ENCODE measurements around the gene MNT. TPM values are rescaled to one million over a fixed set of nuclear protein-coding genes. Genes with fewer than 3 reads are reported as not detected.
A peak's percentile ranks its signal among the peaks of the same experiment; 100 is the strongest.

The MNT gene
- polyA plus RNA-seq, 1 experiment = 2.2 TPM

DNA sequence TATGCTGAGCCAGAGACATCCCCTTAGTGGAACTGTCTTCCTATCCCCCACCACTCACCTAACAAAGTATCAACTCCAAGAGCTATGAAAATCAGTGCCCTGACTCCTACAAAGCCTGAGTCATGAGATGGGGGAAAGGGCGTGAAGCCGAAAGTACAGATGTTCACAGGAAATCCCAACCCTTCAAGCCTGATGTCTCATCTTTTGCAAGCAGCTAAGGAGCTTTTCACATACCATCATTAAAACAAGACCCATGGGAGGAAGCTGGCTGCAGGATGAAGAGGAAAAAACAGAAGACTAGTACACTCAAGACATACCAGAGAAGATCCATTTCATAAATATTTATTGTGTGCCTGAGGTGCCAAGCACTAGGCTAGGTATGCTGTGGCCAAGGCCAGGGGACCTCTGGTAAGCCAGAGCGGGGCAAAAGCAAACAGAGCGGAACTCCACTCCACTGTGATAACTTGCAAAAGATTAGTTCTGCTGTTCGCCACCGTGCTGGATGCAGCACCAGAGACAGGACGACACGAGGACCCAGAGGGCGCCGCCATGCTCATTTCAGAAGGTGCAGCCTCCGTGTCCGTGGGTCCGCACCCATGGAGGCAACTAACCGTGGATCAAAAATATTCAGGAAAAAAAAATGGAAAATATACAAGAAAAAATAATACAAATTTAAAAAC lies 4.5 kb upstream of the MNT start:
- Histone ChIP-seq H3K27me3 (ENCODE audit: control insufficient read depth, insufficient read depth, low read length) (no peaks in the 10 kb centered on the region), H3K4me3 (ENCODE audit: low read depth, low read length) (no peak overlapping the region), H3K9me3 (ENCODE audit: control insufficient read depth, insufficient read depth, low read length) (no peaks in the 10 kb centered on the region; the same call in 1 of the 2 replicates), H3K27ac (ENCODE audit: low read depth, low read length) (peak overlapping the region; percentile 95)
- TF ChIP-seq, protein P1, sequence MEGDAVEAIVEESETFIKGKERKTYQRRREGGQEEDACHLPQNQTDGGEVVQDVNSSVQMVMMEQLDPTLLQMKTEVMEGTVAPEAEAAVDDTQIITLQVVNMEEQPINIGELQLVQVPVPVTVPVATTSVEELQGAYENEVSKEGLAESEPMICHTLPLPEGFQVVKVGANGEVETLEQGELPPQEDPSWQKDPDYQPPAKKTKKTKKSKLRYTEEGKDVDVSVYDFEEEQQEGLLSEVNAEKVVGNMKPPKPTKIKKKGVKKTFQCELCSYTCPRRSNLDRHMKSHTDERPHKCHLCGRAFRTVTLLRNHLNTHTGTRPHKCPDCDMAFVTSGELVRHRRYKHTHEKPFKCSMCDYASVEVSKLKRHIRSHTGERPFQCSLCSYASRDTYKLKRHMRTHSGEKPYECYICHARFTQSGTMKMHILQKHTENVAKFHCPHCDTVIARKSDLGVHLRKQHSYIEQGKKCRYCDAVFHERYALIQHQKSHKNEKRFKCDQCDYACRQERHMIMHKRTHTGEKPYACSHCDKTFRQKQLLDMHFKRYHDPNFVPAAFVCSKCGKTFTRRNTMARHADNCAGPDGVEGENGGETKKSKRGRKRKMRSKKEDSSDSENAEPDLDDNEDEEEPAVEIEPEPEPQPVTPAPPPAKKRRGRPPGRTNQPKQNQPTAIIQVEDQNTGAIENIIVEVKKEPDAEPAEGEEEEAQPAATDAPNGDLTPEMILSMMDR (IDR thresholded peaks at IDR 0.05; ENCODE audit: low read depth, low read length) = no peak
- ChIA-PET POLR2A (interaction anchor here (0.5 to 1.7 kb wide), 3 partner anchors 11 to 691 kb away, joined by 3 to 23 read pairs (median 5); no protein-coding TSS in a partner anchor), CTCF (interaction anchor here (1.9 to 3.1 kb wide), 2 partner anchors 10 to 23 kb away, joined by 12 to 18 read pairs; no protein-coding TSS in a partner anchor)
- DNase-seq (ENCODE audit: low read depth, low spot score) = peak; percentile 82

DNA sequence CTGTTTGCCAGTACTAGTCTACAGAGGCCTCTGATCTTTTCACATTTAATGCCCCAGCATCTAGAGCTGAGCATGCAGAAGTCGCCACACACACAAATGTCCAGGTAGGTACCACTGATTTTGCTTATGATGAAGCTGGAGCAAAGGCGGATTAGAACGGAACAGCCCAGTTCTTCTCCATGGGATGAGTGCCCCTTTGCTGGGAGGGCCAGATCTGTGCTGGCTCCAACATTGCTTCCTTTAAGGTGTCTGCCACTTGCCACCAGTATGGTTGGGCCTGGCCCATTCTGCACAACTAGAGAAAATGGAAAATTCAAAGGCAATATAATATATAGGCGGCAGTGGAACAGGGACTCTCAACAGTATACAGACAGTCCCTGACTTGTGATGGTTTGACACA lies 2.2 kb upstream of the MNT start:
- Histone ChIP-seq H3K27ac (ENCODE audit: low read depth, low read length) (no peak overlapping the region), H3K4me3 (ENCODE audit: low read depth, low read length) (no peak overlapping the region), H3K9me3 (ENCODE audit: control insufficient read depth, insufficient read depth, low read length) (peaks cover 3% of the 10 kb centered on the region; the same call in 1 of the 2 replicates), H3K27me3 (ENCODE audit: control insufficient read depth, insufficient read depth, low read length) (no peaks in the 10 kb centered on the region)
- CTCF ChIA-PET = interaction anchor here (2.8 to 3.1 kb wide), 2 partner anchors 13 to 20 kb away, joined by 18 to 19 read pairs; no protein-coding TSS in a partner anchor
- POLR2A ChIA-PET = interaction anchor here (1.6 kb wide), 1 partner anchor 11 kb away, joined by 3 read pairs; no protein-coding TSS in a partner anchor
- DNase-seq (ENCODE audit: low read depth, low spot score) = no peak
- TF ChIP-seq, protein P1 (IDR thresholded peaks at IDR 0.05; ENCODE audit: low read depth, low read length) = no peak

DNA sequence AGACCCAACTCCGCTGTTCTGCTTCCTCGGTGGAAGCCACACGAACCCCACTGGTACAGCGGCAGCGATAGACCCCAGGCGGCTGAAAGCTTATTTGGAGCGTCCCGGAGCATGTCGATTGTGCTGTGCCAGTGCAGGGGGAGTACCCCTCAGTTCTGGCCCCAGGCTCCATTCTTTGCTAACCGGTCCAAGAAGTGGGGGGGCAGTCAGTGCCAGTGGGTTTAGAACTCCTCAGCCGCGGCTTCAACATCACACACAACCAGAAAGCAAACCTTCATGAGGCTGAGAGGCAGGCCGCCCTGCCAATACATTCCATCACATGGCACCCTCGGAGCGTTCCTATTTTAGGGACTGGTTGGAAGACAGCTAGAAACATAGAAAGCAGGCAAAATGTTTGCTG lies 1.7 kb upstream of the MNT start:
- Histone ChIP-seq H3K27ac (ENCODE audit: low read depth, low read length) (peak overlapping the region; percentile 83), H3K4me3 (ENCODE audit: low read depth, low read length) (peak overlapping the region; percentile 60), H3K27me3 (ENCODE audit: control insufficient read depth, insufficient read depth, low read length) (no peaks in the 10 kb centered on the region), H3K9me3 (ENCODE audit: control insufficient read depth, insufficient read depth, low read length) (peaks cover 3% of the 10 kb centered on the region; the same call in 1 of the 2 replicates)
- ChIA-PET POLR2A (interaction anchor here (1.6 kb wide), 1 partner anchor 10 kb away, joined by 3 read pairs; no protein-coding TSS in a partner anchor), CTCF (interaction anchor here (2.8 to 3.1 kb wide), 2 partner anchors 14 to 20 kb away, joined by 18 to 19 read pairs; no protein-coding TSS in a partner anchor)
- TF ChIP-seq, protein P1 (IDR thresholded peaks at IDR 0.05; ENCODE audit: low read depth, low read length) = no peak
- DNase-seq (ENCODE audit: low read depth, low spot score) = no peak

DNA sequence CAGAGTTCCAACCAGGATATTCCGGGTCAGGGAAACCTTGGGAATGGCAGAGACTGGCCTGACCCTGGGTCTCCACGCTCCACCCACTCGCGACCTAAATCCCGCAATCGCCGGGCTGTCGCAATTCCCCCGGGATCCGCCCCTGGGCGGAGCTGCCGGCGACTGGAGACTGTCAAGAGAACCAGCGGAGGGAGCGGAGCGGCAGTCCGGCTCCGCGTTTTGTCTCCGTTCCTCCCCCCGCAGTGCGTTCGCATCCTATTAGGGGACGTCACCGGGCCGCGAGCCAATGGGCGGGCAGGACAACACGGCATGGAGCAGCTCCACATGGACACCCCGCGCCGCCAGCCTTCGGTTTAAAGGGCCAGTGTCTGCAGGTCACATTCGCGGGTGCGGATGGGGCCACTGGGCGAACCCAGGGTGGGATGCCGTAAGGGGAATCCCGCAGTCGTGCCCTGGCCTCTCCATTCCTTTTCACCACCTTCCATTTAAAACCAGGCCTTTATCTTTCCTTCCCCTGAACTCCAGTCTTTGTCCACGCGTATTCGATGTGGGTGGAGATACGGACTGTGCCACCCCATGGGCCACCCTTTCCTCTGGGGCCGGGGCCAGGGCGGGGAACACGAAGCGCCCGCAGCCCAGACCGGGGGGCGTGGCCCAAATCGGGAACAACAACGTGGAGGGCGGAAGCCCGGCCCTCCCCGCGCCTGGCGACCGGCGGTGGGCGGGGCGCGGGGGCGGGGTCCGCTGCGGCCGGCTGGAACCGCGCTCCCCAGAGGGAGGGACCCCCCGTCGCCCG lies 764 bp upstream of the MNT start:
- H3K27me3 ChIP-seq (ENCODE audit: control insufficient read depth, insufficient read depth, low read length) = no peaks in the 10 kb centered on the region
- H3K4me3 ChIP-seq (ENCODE audit: low read depth, low read length) = peak overlapping the region; percentile 68
- ChIA-PET CTCF (interaction anchor here (2.8 kb wide), 1 partner anchor 15 kb away, joined by 19 read pairs; no protein-coding TSS in a partner anchor), POLR2A (interaction anchor here (0.7 to 1.8 kb wide), 8 partner anchors 9 to 110 kb away, joined by 3 to 26 read pairs (median 4); partner anchors contain the start of genes METTL16, SMG6, SRR and TSR1)
- H3K9me3 ChIP-seq (ENCODE audit: control insufficient read depth, insufficient read depth, low read length) = peaks cover 3% of the 10 kb centered on the region; the same call in 1 of the 2 replicates
- TF ChIP-seq, protein P1 (IDR thresholded peaks at IDR 0.05; ENCODE audit: low read depth, low read length) = no peak
- peak overlapping the region; percentile 99 for H3K27ac ChIP-seq (ENCODE audit: low read depth, low read length)
- DNase-seq (ENCODE audit: low read depth, low spot score) = peak; percentile 100

Measured in AG04450 (cell line).